HCT116 (cell line): ENCODE data around the gene ADK. TPM values are rescaled to one million over a fixed set of nuclear protein-coding genes. Genes with fewer than 3 reads are reported as not detected.

Experiments used
- ATAC-seq: fragments of 200-7000 bp; cut with Tn5 transposase; 2 replicates; pipeline ENCODE4 v1.9.1; 2020; ENCODE audit warnings: mild to moderate bottlenecking, moderate library complexity
- BruUV-seq: library from RNA; stranded (reverse); fragments of 400-500 nt; replicated peaks from 2 replicates; lab custom pipeline; 2021; lab: Mats Ljungman, UMichigan
- CTCF ChIA-PET: fragments of 300-600 bp; sonication (Branson Sonifier 250); formaldehyde crosslinking; loops from one replicate; lab custom pipeline; 2021; ENCODE audit warnings: antibody characterized with exemption; lab: Charles Lee
- POLR2A ChIA-PET: fragments of 300-600, 350-600 bp; sonication (Branson Sonifier 250); formaldehyde crosslinking; loops from one replicate; lab custom pipeline; 2021; ENCODE audit warnings: antibody characterized with exemption; lab: Charles Lee
- RAD21 ChIA-PET, 2 experiments: fragments of 300-600 bp; sonication (Branson Sonifier 250); formaldehyde crosslinking; loops; one replicate each; lab custom pipeline; 2023; ENCODE audit warnings: low total read pairs in 2 of 2; ENCODE audit not compliant: uncharacterized antibody in 2 of 2, unreplicated experiment in 2 of 2, low non-redundant PET in 1 of 2; lab: Charles Lee
- DNase-seq: peaks from one replicate; pipeline ENCODE4 v3.0.0-alpha.2; 2010; ENCODE audit warnings: low read depth, low spot score
- H2AFZ ChIP-seq: fragments of 200-600 bp; shearing (Covaris generic), sonication (generic); 2 replicates; pipeline ENCODE4 v1.6.1; 2017; ENCODE audit warnings: low read depth, mixed run types, mixed read lengths, antibody characterized with exemption, low read length; ENCODE audit not compliant: poor library complexity, severe bottlenecking
- H3K27ac ChIP-seq: 2 replicates; pipeline ENCODE4 v1.5.1; 2012; ENCODE audit warnings: low read depth, low read length
- H3K27me3 ChIP-seq: fragments of 200-600 bp; sonication (generic); 2 replicates; pipeline ENCODE4 v1.6.1; 2016; ENCODE audit warnings: mixed run types, low read length, mixed read lengths; ENCODE audit not compliant: insufficient read depth
- H3K36me3 ChIP-seq, 2 experiments: fragments of 200-500 bp in 1 of 2; fragments of 200-600 bp in 1 of 2; sonication (Bioruptor generic) in 1 of 2; sonication (generic) in 1 of 2; 2 replicates each; pipeline versions ENCODE4 v1.5.1 to v1.6.1; 2014 to 2016; ENCODE audit warnings: low read length in 2 of 2, inconsistent platforms in 1 of 2, mixed read lengths in 1 of 2, mixed run types in 1 of 2; ENCODE audit not compliant: insufficient read depth in 2 of 2, control insufficient read depth in 1 of 2
- H3K4me1 ChIP-seq, 2 experiments: fragments of 200-600 bp in 1 of 2; sonication (generic) in 1 of 2; 2 replicates each; pipeline versions ENCODE4 v1.5.1 to v1.6.1; 2012 to 2017; ENCODE audit warnings: low read length in 2 of 2, inconsistent platforms in 1 of 2, mild to moderate bottlenecking in 1 of 2, mixed read lengths in 1 of 2, mixed run types in 1 of 2, moderate library complexity in 1 of 2; ENCODE audit not compliant: insufficient read depth in 2 of 2, control insufficient read depth in 1 of 2
- H3K4me2 ChIP-seq: fragments of 200-600 bp; sonication (generic); 2 replicates; pipeline ENCODE4 v1.6.1; 2017; ENCODE audit warnings: mixed run types, low read length, mixed read lengths
- H3K4me3 ChIP-seq, 2 experiments: fragments of 200-600 bp in 1 of 2; sonication (generic) in 1 of 2; replicated peaks in 1 of 2; 2 replicates each; pipeline ENCODE4 v1.5.1; 2011 to 2016; ENCODE audit warnings: low read length in 2 of 2, control low read depth in 1 of 2, low read depth in 1 of 2, mild to moderate bottlenecking in 1 of 2, mixed read lengths in 1 of 2, mixed run types in 1 of 2
- H3K79me2 ChIP-seq: fragments of 200-600 bp; sonication (generic); 2 replicates; pipeline ENCODE4 v1.6.1; 2017; ENCODE audit warnings: mild to moderate bottlenecking, mixed run types, low read length, moderate library complexity, mixed read lengths; ENCODE audit not compliant: insufficient read depth
- H3K9ac ChIP-seq: fragments of 200-600 bp; sonication (generic); 2 replicates; pipeline ENCODE4 v1.6.1; 2016; ENCODE audit warnings: low read length, mixed read lengths
- H3K9me2 ChIP-seq: fragments of 200-600 bp; sonication (generic), shearing (Covaris generic); 2 replicates; pipeline ENCODE4 v1.6.1; 2017; ENCODE audit warnings: mixed run types, mild to moderate bottlenecking, moderate library complexity; ENCODE audit not compliant: insufficient read depth
- H3K9me3 ChIP-seq, 2 experiments: fragments of 200-500 bp in 1 of 2; fragments of 200-600 bp in 1 of 2; sonication (Bioruptor generic) in 1 of 2; sonication (generic) in 1 of 2; 2 replicates each; pipeline ENCODE4 v1.6.1; 2014 to 2017; ENCODE audit warnings: low read length in 2 of 2, mixed read lengths in 2 of 2, inconsistent platforms in 1 of 2, low read depth in 1 of 2, mild to moderate bottlenecking in 1 of 2, mixed run types in 1 of 2, moderate library complexity in 1 of 2; ENCODE audit not compliant: control insufficient read depth in 1 of 2, insufficient read depth in 1 of 2
- H4K20me1 ChIP-seq: fragments of 200-600 bp; sonication (generic), shearing (Covaris generic); 2 replicates; pipeline ENCODE4 v1.6.1; 2017; ENCODE audit warnings: mixed run types, mild to moderate bottlenecking, moderate library complexity; ENCODE audit not compliant: insufficient read depth
- ATF3 ChIP-seq: IDR thresholded peaks from 2 replicates; pipeline ENCODE4 v1.6.1; 2012
- CBX3 ChIP-seq: IDR thresholded peaks from 2 replicates; pipeline ENCODE4 v1.6.1; 2012; ENCODE audit warnings: low read depth
- CTCF ChIP-seq, 3 experiments: fragments of 200-600 bp in 1 of 3; sonication (generic) in 1 of 3; IDR thresholded peaks in 2 of 3; conservative IDR thresholded peaks in 1 of 3; 2 replicates each; pipeline ENCODE4 v1.5.1; 2012 to 2017; ENCODE audit warnings: low read depth in 2 of 3, low read length in 2 of 3, antibody characterized with exemption in 1 of 3, borderline replicate concordance in 1 of 3, control low read depth in 1 of 3, mild to moderate bottlenecking in 1 of 3, mixed read lengths in 1 of 3, mixed run types in 1 of 3, moderate library complexity in 1 of 3; ENCODE audit not compliant: insufficient read depth in 1 of 3
- EGR1 ChIP-seq: IDR thresholded peaks from 2 replicates; pipeline ENCODE4 v1.6.1; 2012; ENCODE audit warnings: low read depth
- EZH2 ChIP-seq: fragments of 200-600 bp; sonication (generic); IDR thresholded peaks from 2 replicates; pipeline ENCODE4 v1.6.1; 2017; ENCODE audit warnings: antibody characterized with exemption, mixed run types
- FOSL1 ChIP-seq: IDR thresholded peaks from 2 replicates; pipeline ENCODE4 v1.6.1; 2012; ENCODE audit warnings: low read depth
- RAD21 ChIP-seq: IDR thresholded peaks from 2 replicates; pipeline ENCODE4 v1.6.1; 2012; ENCODE audit warnings: low read depth, mild to moderate bottlenecking
- SIN3A ChIP-seq: IDR thresholded peaks from 2 replicates; pipeline ENCODE4 v1.6.1; 2012; ENCODE audit warnings: low read depth
- SP1 ChIP-seq: IDR thresholded peaks from 2 replicates; pipeline ENCODE4 v1.6.1; 2012; ENCODE audit warnings: low read depth
- TCF7L2 ChIP-seq: IDR thresholded peaks from 2 replicates; pipeline ENCODE4 v1.7.0; 2011; ENCODE audit warnings: borderline replicate concordance, inconsistent platforms; ENCODE audit not compliant: insufficient read depth, insufficient read length; ENCODE audit errors: extremely low read depth
- ZBTB33 ChIP-seq: IDR thresholded peaks from 2 replicates; pipeline ENCODE4 v1.6.1; 2011; ENCODE audit warnings: mild to moderate bottlenecking, low read length, moderate library complexity; ENCODE audit not compliant: insufficient replicate concordance; ENCODE audit errors: extremely low read depth
- ZFX ChIP-seq: fragments of 450-650 bp; IDR thresholded peaks from 2 replicates; pipeline ENCODE4 v1.6.1; 2017
- intact Hi-C: fragments of 100-400 bp; cut with micrococcal nuclease; formaldehyde crosslinking; loops from 2 replicates; pipeline ENCODE4 v1.10.0; 2022
- total RNA-seq: library from RNA; stranded (reverse); gene quantifications from one replicate; pipeline ENCODE4 v1.2.1, GENCODE V29; 2021; ENCODE audit not compliant: unreplicated experiment

Gene ADK
- total RNA-seq, 1 experiment from 2014 or later, result 55.0 TPM

GRCh38 chr10:74282151-74282847 is 131.3 kb downstream of the ADK start:
- no peaks in the 10 kb centered on the region for H3K4me1 ChIP-seq
- no peak overlapping the region for H3K27ac ChIP-seq
- ChIA-PET CTCF (no interaction called here), POLR2A (no interaction called here), RAD21 (no interaction called here)
- H3K9me2 ChIP-seq, result no peaks in the 10 kb centered on the region
- H3K36me3 ChIP-seq, result no peaks in the 10 kb centered on the region
- H3K4me3 ChIP-seq, result no peak overlapping the region
- ATAC-seq, result no peak
- H3K9me3 ChIP-seq, result no peaks in the 10 kb centered on the region
- peaks cover 12% of the 10 kb centered on the region for H3K79me2 ChIP-seq
- intact Hi-C loops, result no loop called here
- no peak for DNase-seq
- no peak for TF ChIP-seq ATF3
- no peak for TF ChIP-seq EGR1
- TF ChIP-seq ZBTB33, result no peak
- TF ChIP-seq CTCF (IDR thresholded peaks at IDR 0.05 in 2 of 3, conservative IDR thresholded peaks at IDR 0.05 in 1 of 3; ENCODE audit: borderline replicate concordance in 1 of 3, insufficient read depth in 1 of 3, low read depth in 2 of 3, low read length in 2 of 3), result no peak
- TF ChIP-seq CBX3, result no peak
- no peak for TF ChIP-seq RAD21
- no peak for TF ChIP-seq EZH2
- TF ChIP-seq TCF7L2, result no peak
- TF ChIP-seq FOSL1, result no peak
- TF ChIP-seq ZFX, result no peak
- TF ChIP-seq SP1, result no peak
- no peak for TF ChIP-seq SIN3A
- no peak overlapping the region for H3K4me2 ChIP-seq
- no peak overlapping the region for H2AFZ ChIP-seq
- no TSS peak for BruUV-seq
- no peaks in the 10 kb centered on the region for H4K20me1 ChIP-seq
- no peak overlapping the region for H3K9ac ChIP-seq
- H3K27me3 ChIP-seq, result no peaks in the 10 kb centered on the region
